VCaP (cell line): Measurements from ENCODE around the gene XRN2.

Experiments used
- H3K27ac ChIP-seq: fragments of 450-650 bp; 2 replicates; pipeline ENCODE4 v1.5.1; 2017
- CTCF ChIP-seq: fragments of 450-650 bp; conservative IDR thresholded peaks from 2 replicates; pipeline ENCODE4 v1.5.1; 2017; ENCODE audit warnings: mild to moderate bottlenecking, moderate library complexity

Gene XRN2

GRCh38 chr20:21394551-21394950 lies 91.4 kb downstream of the XRN2 start:
- no peak for TF ChIP-seq CTCF
- H3K27ac ChIP-seq, result no peak overlapping the region

- TF ChIP-seq CTCF, result no peak
Measured at GRCh38 chr20:21395051-21395665, 92.0 kb downstream of the XRN2 start.

GRCh38 chr20:21395666-21396598 lies 92.8 kb downstream of the XRN2 start:
- no peak for TF ChIP-seq CTCF

More at GRCh38 chr20:21395051-21395665, 92.0 kb downstream of the XRN2 start:
- no peak overlapping the region for H3K27ac ChIP-seq

GRCh38 chr20:21396599-21397340 lies 93.6 kb downstream of the XRN2 start:
- H3K27ac ChIP-seq, result no peak overlapping the region

More at GRCh38 chr20:21395666-21396598, 92.8 kb downstream of the XRN2 start:
- no peak overlapping the region for H3K27ac ChIP-seq

GRCh38 chr20:21397341-21398108 lies 94.4 kb downstream of the XRN2 start, which contains the start of gene NKX2-4:
Gene NKX2-4, minus strand, starts transcription at chr20:21397526. Its CDS starts 127 bp downstream, at chr20:21397399.
- H3K27ac ChIP-seq, result no peak within 1 kb of the TSS
- no peak for TF ChIP-seq CTCF

More at GRCh38 chr20:21396599-21397340, 93.6 kb downstream of the XRN2 start:
- no peak for TF ChIP-seq CTCF

- H3K27ac ChIP-seq, result no peak overlapping the region
- no peak for TF ChIP-seq CTCF
Measured at GRCh38 chr20:21398109-21399004, 95.2 kb downstream of the XRN2 start.
